HG03571 (cell line): ENCODE data around the gene SDK2.
"Not testable (repeated sequence)": the region's sequence is repeated elsewhere in the genome, so short reads cannot be mapped to it uniquely, and the experiment has no call there.

ENCODE experiments used
- ATAC-seq: cut with Tn5 transposase; IDR thresholded peaks from one replicate; pipeline ENCODE4 v1.9.1; 2021; ENCODE audit not compliant: unreplicated experiment

SDK2 gene

DNA sequence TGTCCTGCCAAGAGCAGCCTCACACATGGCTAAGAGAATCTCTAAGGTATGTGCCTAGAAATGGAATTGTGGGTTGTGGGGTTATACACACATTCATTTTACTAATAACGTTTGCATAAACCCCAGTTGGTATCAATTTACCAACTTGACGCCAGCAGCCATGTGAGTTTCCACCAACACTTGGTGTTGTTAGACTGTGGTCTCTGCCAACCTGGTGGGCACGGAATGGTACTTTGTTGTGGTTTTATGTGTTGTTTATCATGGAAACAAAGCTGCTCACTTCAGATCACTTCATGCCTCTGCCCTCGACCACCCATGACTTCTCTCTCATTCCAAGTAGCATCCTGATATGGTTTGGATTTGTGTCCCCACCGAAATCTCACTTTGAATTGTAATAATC lies 180.4 kb downstream of the SDK2 start:
- ATAC-seq: no peak

DNA sequence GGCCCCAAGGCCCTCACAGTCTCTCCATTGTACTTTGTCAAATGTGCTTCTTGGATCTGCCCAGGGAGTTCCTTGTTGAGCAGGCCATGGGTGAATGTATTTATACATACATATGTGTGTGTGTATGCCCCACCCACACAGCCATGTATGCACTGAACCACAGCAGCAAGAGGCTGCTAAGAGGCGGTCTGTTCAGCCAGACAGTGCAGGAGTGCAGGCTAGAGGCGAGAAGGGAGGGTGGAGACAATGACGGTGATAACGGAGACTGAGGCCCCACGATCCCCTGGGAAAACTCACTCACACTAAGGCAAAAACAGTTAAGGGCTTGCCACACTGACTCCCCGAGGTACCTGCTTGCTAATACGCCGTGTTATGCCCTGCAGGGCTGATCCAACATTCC lies 181.4 kb downstream of the SDK2 start:
- ATAC-seq: no peak

DNA sequence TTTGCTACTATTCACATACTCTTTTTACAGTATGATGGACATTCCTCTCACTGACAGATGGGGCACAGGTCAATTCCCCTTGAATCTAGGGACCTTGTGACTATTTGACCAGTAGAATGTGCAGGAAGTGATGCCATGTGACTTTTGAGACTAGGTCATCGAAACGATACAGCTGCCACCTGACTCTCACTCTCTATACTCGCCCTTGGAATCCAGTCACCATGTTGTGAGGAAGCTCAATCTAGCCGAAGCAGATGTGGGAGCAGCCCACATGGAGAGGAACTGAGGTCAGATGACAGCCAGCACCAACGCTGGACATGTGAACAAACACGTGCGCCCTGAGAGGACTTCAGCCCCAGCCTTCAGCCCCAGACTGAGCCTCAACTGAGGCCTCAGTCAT lies 184.3 kb downstream of the SDK2 start:
- no peak for ATAC-seq

DNA sequence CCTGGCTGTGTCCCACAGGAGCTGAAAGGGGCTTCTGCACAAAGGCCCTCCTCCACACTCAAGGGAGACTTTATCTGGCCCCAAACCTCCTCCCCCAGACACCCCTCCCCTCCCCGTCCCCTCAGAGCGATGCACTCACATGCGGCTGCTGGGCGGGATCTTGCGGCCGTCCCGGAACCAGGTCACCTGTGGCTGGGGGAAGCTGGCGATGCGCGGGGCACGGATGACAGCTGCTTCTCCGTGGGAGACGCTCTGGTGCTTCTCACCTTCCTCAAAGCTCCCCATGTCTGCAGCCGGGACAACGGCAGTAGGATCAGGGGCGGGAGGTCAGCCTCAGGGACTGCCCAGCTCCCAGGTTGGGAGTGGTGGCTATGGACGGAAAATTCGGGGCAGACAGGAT lies 188.5 kb downstream of the SDK2 start:
- ATAC-seq: no peak

DNA sequence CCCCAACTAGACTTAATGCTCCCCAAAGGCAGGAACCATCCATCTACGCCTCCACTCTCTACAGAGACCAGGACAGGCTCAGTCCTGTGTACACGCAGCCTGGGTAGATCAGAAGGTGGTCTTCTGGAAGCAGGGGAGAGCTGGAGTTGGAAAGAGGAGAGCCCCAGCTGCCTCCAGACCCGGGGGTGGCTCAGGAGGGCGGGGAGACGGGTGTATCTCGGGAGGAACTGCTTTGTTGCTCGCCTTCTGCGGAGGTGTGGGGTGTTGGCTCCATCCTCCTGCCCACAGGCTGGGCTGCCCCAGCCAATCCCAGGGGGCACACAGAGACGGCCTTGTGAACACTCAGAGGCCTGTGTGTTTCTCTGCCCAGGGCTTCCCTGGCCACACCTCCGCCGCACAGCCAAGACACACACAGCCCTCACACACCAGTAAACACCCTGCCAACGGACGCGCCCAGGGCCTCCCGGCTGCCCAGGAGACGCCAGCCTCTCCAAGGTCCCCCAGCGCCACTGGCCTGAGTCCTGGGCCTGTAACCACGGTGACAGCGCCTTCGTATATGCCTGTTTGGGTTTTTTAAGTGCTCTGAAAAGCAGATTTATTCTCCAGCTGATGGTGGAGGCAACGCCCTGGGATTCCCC lies 189.1 kb downstream of the SDK2 start:
- no peak for ATAC-seq

DNA sequence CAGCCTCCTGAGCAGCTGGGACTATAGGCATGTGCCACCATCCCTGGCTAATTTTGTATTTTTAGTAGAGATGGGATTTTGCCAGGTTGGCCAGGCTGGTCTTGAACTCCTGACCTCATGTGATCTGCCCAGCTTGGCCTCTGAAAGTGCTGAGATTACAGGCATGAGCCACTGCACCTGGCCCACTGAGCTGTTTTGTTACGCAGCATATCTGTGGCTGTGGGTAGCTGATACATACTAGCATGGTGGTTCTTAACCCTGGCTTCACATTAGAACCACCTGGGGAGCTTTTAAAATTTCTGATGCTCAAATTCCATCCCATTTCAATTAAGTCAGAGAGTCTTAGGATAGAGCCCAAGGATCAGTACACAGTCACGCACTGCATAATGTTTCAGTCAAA lies 190.8 kb downstream of the SDK2 start:
- not testable (repeated sequence) for ATAC-seq

DNA sequence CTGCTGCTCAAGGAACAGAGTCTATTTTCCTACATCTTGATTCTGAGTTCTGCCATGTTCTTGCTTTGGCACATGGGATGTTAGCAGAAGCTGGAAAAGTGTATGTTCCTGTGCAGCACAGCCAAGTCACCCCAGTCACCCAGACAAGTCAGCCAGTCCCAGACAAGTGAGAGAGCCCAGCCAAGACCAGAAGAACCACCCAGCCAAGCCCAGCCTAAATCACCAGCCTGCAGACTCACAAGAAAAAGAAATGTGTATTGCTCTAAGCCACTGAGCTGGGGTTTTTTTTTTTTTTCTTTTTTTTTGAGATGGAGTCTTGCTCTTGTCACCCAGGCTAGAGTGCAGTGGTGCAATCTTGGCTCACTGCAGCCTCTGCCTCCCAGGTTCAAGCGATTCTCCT lies 191.2 kb downstream of the SDK2 start:
- ATAC-seq: no peak

DNA sequence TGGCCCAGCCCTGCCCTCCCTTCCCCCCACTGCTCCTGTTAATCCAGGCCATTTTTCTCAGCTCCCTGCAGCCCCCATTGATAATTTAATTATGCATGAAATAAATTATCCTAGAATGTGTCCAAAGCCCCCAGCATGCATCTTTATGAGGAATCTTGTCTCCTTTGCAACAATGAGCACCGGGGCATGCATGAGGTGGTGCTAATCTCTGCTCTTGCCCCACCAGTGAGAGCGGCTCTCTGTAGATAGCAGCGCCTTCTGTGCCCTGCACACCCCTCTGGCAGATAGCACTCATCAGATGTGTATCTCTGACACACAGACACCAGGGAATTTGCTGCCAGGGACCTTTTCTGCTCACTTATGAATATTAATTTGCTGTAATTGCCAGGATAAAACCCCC lies 192.2 kb downstream of the SDK2 start:
- ATAC-seq: no peak

DNA sequence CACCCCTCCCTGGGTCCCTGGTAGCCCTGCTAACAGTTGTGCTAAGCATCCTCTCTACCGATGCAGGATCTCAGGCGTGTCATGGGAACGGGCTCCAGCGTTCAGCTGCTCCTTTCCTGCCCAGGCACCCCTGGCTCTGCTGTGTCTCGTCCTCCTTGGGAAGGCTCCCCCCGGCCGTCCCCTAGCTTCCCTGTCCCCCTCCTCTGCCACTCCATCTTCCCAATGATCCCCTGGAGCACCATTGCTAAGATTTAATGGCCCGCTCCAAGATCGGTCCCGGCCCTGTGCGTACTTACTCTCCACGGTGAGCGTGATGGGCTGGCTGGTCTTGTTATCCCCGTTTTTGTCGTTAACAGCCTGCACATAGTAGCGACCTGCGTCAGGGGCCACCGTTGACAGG lies 196.9 kb downstream of the SDK2 start:
- no peak for ATAC-seq

DNA sequence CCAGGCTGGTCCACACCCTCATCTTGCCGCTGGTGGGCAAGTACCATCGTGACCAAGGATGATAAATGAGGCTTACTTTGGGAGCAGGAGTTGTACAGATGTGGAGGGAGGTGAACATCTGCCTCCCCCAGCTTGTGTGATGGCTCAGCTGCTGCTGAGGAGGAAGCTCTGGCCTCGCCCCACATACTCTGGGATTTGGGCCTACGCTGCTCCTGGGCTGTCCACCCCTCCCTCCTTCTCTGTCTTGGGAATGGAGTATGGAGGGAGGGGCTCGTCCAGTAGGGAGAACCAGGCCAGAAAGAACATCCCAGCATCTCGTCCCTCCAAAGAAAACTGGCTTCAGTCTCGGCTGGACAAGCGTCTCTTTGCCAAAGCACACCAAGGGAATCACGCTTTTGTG lies 197.6 kb downstream of the SDK2 start:
- no peak for ATAC-seq

DNA sequence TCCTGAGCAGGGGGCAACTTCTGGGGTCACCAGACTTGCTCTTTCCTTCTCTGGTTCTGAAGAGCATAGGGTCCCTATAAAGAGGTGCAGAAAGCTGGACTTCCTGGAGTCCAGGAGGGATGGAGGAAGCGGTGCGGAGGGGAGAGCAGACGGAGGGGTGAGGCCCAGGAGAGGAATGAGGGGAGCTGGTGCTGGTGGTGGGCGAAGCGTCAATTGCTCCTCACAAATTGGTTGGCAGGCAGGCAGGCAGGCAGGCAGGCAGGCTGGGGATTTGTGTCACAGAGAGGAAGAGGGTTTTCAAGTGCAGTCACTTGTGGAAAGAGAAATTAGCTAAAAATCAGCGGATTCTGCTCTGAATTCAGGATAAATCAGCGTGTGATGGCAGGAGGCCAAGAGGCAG lies 198.8 kb downstream of the SDK2 start:
- no peak for ATAC-seq

DNA sequence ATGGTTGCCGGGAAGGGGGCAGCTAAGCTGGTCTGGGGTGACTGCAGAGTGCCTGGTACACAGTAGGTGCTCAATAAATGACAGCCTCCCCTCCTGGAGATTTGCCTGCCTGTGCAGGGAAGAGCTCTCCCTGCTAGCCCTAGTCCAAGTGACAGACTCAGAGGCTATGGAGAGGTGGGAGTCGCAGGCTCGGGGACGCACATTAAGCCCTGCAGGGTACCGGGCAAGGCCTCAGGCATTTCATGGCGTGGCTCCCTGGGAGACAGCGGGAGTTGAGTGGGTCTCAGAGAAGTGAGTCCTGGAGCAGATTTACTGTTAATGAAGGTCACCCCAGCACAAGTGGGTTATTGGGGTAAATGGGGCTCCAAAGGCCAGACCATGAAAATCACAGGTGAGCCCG lies 200.2 kb downstream of the SDK2 start:
- ATAC-seq: no peak

DNA sequence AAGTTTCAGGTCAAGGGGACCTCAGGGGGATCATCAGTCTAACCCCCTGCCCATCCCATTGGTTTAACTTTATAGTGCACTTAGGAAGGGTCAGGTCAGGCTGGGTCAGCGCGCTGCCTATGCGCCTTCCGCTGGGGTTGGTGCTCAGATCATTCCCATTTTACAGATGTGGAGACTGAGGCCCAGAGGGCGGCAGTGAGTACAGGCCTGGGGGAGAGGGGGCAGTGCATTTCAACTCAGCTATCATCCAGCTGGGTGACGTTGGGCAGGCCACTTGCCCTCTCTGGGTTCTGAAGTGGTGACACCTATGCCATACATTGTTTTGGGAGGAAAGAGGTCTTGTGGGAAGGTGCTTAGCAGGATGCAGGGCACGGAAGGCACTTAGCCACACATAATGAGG lies 204.6 kb downstream of the SDK2 start:
- ATAC-seq: no peak

DNA sequence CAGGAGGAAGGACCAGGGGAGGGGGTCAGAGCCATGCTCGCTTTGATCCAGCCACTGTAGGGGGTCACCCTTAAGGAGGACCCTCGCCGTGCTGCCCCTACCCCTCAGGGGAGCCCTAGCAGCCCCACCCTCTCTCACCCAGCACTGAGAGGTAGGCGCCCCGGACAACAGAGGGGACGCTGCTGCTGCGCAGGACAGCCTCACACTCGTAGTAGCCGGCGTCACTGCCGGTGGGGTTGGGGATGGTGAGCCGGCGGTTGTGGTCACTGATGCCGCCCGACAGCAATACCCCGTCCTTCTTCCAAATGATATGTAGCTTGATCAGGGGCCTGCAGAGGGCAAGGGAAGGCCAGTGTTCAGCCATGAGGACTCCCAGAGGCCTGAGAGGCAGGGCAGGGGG lies 206.4 kb downstream of the SDK2 start:
- ATAC-seq: no peak

DNA sequence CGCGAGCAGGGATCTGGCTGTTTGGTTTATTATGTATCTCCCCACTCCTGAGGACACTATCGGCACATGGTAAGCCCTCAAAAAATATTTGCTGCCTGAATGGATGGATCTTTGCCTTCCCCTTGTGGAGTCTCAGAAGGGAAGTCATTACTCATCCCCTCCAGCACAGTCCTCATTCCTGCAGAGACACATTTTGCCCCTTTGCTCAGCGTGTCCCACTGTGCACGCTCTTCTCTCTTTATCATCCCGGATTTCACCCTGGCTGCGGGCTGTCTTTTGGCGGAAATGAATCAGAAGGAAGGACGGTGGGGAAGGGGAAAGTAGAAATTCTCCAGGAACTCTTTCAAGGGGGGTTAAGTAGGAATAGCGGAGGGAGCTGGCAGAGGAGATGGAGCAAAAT lies 207.3 kb downstream of the SDK2 start:
- ATAC-seq: no peak

DNA sequence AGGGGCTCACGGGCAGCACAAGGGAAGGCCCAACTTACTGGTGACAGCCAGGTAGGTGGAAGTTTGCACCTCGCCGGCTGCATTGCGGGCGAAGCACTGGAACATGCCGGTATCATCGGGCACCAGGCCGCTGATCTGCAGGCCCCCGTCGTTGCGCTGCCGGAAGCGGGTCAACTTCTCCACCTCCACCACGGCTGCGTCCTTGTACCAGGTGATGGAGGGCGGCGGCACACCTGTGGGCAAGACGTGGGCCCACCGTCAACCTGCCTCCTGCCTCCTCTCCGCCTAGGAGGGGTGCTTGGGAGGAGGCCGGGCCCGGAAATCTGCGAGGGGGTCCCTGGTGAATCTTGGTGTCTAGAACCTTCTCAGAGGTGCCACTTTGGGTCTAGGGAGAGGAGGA lies 208.8 kb downstream of the SDK2 start:
- ATAC-seq: no peak

DNA sequence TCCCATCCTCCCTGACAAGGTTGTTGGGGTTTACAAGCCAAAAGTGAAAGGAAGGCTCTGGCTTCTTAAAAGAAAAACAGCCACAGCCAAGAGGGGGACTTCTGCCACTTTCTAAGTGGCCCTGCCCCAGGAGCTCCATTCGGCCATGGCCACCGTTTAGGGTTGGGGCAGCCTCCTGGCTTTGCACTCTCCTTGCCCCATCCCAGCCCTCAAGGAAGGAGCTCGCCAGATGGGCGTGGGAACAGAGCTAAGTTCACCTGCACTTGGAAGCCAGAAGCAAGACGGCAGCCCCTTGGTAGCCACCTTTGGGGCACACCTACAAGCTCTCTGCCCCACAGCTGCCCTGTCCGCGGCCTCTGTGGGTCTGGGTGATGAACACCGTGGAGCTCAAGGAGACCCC lies 210.1 kb downstream of the SDK2 start:
- no peak for ATAC-seq

DNA sequence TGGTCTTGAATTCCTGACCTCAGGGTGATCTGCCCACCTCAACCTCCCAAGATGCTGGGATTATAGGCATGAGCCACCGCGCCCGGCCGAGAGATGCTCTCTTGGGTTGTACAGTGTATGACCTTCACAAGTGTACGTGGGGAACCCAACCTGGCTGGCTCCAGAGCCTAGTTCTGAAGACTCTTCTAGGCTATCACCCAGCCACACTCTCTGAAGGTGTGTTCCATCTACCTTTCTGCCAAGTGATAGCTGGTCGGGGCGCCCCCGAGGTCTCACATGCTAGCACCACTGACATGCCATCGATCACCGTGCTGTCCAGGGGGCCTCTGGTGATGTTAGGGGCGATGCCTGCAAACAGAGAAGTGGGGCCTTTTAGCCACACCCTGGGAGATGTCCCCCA lies 210.7 kb downstream of the SDK2 start:
- ATAC-seq: no peak

DNA sequence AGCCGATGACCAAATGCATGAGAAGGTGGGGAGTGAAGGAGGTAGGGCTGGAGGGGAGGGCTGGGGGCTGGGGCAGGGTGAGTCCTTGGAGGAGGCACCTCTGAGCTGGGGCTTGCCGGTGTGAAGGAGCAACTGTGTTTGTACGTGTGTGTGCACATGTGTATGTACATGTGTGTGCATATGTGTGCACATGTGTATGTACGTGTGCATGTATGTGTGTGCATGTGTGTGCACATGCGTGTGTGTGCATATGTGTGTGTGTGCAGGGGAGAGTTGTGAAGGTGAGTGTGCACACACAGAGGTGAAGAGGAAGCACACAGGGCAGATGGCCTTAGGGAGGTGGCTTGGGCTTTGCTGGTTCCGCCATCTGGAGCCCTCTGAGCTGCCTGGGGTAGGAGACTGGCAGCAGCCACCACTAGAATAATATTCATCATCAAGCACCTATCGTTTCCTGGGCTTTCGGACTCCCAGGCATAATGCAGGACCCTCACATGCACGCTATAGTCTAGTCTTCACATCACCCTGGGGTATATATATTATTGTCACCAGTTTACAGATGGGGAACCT lies 211.5 kb downstream of the SDK2 start:
- no peak for ATAC-seq

DNA sequence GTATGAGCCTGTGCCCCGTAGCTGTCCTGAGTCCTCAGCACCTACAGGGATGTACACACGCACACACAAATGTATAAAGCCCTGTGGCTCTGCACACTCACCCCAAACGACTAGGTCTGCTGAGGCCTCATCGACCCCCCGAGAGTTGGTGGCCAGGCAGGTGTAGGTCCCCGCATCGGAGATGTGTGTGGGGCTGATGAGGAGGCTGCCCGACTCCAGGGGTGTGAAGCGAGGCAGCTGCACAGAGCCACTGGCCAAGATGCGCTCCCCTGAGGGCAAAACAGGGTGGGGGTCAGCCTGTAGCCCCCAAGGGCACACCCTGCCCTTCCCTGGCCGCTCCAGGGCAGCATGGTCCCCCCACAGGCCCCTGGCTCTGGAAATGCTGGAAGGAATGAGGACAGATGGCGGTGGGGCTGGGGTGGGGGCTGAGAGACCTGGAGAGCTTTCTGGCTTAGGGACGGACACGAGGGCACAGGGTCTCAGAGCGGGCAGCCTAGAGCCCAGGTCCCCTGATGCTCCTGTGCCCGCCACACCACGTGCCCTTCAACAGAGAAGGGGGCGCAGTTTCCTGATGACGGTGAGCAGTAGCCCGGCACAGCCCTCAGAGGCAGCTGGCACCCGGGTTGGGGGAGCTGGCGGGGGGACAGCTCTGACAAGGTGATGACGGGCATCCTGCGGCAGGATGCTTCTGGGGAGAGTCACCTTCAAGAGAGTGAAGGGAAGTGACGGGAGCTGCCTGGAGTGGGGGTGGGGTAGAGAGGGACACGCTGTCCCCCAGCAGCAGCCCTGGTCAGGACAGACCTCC lies 212.6 kb downstream of the SDK2 start:
- no peak for ATAC-seq

DNA sequence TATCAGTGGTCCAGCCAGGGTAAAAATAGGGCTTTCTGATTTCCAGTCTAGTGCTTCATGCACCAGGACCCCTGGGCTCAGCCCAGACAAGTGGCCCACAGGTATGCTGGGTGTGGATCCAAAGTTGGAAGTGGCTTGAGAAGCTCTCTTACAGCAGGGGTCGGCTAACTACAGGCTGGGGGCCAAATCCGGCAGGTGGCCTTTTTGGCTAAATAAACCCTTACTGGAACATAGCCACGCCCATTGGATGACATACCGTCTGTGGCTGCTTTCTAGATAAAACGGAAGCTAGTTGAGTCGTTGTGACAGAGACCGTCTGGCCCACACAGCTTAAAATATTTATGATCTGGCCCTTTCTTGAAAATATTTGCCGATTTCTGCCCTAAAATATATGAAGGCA lies 213.4 kb downstream of the SDK2 start:
- no peak for ATAC-seq

DNA sequence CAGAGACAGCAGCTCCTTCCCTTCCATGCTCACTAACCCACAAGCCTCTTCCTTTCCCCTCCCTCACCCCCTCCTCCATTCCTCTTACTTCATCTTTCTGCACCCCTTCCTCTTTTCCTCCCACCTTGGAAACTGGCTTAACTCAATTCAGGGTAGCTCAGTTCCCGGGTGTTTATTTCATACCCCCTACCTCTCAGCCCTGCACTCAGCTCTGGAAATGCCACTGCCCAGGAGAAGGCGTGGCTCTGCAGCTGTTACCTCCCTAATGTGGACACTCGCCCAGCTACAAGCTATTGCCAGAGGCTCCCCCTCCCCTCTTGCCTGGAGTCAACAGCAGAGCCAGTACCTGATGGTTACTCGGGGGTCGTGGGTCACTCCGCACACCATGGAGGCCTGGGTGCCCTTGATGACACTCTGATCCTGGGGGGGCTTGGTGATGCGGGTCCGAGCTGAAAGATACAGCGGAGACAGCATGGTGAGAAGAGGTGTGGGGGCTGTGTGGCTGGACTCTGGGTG lies 214.0 kb downstream of the SDK2 start:
- no peak for ATAC-seq
